Stimulated activated CD8-positive, alpha-beta memory T cell treated with anti-CD3 and anti-CD28 coated beads, Interleukin-4, amount 100 ng/mL, for 1 hour (primary cell): Measurements from ENCODE around the gene PLXNA2.

ENCODE experiments used
- DNase-seq, 2 donors: peaks; one replicate each; pipeline ENCODE4 v3.0.0-alpha.2; 2020; ENCODE audit warnings: low read depth in 2 of 2, low spot score in 1 of 2

PLXNA2 gene

GRCh38 chr1:208225954-208226937 is 17.9 kb downstream of the PLXNA2 start:
- no peak for DNase-seq

DNA sequence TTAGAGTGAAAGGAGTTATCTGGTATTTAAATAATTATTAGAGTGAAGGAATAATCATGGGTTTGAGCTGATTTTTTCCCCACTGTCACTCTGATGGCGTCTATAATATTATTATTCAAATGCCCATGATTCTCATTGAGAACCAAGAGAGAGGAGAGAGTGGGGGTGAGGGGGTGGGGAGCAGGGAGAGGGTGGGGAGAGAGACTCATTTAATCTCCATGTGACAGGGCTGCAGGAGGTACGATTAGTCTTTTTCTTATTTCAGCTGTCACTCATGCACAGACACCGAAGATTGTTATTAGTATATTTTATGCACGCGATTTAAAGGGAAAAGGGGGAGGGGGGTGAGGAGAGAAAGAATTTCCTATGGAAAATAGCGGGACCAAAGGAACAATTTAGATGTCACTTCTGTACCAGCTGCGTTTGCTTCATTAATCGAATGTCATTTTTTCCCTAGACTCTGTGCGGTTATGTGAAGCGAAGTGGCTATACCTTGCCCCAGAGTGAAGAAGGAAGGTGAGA is 19.9 kb downstream of the PLXNA2 start:
- no peak for DNase-seq

DNA sequence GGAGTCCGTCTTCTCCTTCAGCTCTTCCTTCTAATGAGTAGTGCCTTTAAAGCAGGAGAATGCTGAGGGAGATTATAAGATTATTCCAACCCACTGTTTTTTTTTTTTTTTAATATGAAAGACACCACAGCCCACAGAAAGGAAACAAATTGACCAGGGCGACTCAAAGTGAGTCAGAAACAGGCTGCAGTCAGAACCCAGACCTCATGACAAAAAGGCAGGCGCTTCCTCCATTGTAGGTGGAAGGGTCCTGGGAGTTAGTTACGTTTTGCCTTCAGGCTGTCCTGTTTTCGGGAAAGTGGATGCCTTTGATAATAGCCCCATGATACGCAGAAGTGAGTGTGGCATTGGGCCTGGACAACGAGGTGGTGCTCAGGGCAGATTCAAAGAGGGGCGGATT is 21.0 kb downstream of the PLXNA2 start:
- no peak for DNase-seq

GRCh38 chr1:208222376-208223126 is 21.6 kb downstream of the PLXNA2 start:
- no peak for DNase-seq

- DNase-seq, result no peak
Observed at GRCh38 chr1:208221291-208221622, 22.9 kb downstream of the PLXNA2 start.

DNA sequence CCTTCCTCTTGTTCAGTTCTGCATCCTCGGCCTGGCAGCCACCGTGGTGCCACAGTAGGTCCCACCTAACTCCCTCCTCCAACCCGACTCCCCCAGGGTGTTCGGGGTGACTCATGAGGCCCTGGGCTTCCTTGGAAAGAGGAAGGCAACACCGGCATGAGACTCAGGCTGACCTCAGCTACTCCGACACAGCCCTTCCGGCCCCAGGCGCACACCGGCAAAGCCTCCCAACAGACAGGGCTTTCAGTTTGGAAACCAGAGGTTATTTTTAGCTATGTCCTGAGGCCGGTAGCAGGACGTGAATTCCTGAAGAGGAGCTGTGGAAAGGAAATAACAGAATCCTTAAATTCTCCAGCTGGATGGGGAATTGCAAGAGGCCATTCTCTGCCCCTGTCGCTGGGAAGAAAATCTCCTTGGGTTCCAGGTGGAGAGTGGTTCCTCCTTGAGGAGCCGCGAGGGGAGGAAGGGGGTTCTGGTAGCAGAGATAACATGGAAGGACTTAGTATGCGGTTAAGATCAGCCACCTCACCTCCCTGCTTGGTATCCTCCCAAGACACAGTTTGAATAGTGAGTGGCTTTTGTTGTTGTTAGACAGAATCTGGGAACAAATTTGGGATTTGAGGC is 24.4 kb downstream of the PLXNA2 start:
- DNase-seq, result no peak

- DNase-seq, result no peak
Observed at GRCh38 chr1:208219098-208219658, 25.0 kb downstream of the PLXNA2 start.

GRCh38 chr1:208218237-208219097 is 25.7 kb downstream of the PLXNA2 start:
- DNase-seq, result no peak

GRCh38 chr1:208217781-208218180 is 26.4 kb downstream of the PLXNA2 start:
- no peak for DNase-seq

DNA sequence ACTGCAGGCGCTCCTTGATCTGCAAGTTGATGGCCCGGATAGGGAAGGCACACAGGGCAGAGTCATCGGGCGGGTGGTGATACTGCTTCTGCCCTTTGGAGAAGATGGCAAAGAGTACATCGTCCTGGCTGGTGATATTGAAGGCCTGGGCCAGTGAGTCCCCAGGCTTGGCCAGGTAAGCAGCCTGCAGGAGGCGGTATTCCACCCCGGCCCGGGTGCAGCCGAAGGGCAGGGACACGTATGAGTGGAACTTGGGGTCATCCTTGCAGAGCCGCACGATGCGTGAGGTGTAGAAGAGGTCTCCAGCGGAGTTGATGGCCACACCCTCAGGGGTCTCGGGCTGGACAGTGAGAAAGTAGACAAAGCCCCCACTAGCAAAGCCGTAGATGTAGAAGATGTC is 27.4 kb downstream of the PLXNA2 start:
- DNase-seq, result no peak

GRCh38 chr1:208216062-208216461 is 28.1 kb downstream of the PLXNA2 start:
- no peak for DNase-seq

DNA sequence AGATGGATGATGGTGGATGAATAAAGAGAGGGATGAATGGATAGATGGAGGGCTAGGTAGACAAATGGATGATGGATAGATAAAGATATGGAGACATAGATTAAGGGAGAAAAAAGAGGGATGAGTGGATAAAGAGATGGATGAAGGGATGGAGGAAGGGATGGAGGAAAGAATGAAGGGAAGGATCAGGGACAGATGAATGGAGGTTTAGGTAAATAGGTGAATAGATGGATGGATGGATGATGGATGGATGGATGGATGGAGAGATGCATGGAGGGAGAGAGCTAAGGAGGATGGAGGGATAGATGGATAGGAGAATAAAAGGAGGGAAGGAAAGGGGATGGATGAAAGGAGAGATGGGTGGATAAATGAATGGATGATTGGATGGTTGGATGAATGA is 28.8 kb downstream of the PLXNA2 start:
- no peak for DNase-seq

- DNase-seq, result no peak
Observed at GRCh38 chr1:208213786-208214185, 30.4 kb downstream of the PLXNA2 start.

DNA sequence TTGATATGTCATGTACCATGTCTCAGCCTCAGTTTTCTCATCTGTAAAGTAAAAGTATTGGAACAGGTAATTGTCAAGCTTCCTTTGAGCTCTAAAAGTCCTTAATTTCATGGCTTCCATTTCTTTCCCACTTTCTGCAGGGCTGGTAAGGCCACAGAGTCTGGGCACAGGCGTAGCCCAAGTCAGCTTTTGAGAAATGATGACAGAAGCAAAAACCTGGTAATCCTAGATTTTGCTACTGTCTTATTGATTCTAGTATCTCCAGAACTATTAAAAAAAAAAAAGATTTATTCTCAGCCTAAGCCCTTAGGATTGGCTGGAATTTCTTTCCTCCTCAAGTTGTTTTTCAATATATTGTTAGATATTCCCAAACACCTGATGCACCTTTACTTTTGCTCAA is 31.3 kb downstream of the PLXNA2 start:
- DNase-seq, result no peak

DNA sequence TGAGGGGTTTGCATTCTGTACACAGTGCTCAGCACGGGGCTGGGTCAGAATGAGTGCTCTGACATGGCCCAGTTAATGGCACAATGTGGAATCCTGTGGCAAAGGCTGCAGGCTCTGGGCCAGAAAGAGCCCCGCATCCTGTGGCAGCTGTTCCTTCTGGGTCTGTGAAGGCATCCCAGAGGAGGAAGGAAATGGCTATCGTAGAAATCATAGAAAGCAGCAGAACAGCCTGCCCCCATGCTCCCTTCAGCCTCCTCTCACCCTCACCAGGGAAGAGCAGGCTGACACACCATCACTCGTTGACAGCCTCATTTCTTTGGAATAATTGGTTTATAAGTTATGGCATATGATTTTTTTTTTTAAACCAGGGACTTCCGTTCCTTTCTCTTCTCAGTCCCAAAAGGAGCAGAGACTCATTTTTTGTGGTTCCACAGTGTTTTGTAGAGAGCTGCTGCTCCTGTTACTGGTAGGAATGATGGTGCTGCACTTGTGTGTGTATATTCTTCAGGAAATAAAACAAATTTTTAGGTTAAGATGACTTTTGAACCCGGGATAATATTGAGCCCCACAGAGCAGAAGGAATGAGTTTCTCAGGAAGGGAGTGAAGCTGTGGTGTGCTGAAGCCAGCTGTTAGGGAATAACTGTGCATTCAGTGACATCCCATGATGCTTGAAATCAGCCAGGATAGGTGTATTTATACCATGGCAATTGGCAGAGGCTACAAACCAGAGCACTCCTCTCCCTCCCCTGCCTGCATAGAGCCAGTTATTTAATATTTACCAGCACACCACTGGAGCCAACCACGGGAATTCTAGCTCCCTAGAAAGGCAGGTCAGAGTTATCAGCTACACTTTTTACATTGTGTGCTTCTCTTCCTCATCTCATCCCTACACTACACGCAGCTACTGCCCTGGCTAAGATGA is 32.0 kb downstream of the PLXNA2 start:
- DNase-seq, result no peak

GRCh38 chr1:208209896-208210589 is 34.1 kb downstream of the PLXNA2 start:
- no peak for DNase-seq

- no peak for DNase-seq
Observed at GRCh38 chr1:208209286-208209685, 34.9 kb downstream of the PLXNA2 start.

DNA sequence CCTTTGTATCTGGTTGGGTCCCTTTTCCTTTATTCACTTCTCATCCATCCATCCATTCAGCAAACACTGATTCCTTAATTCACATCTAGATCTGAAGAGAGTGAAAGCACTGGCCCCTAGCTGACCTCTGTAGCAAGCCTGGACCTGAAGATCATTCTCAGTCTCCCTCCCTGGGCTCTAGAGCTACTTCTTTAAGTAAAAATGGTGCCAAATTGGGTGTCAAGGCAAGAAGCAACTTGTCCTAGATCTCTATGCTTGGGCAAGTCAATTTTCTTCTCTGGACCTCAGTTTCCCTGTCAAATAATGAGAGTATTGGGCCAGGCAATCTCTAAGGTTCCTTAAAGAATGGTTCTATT is 36.1 kb downstream of the PLXNA2 start:
- no peak for DNase-seq
